Right renal pelvis (tissue), 4 donors: ENCODE measurements around the gene IFNGR2. TPM values are rescaled to one million over a fixed set of nuclear protein-coding genes. Genes with fewer than 3 reads are reported as not detected.
"Not testable (repeated sequence)": the region's sequence is repeated elsewhere in the genome, so short reads cannot be mapped to it uniquely, and the experiment has no call there.

ENCODE experiments used
- DNase-seq, 4 donors: peaks; one replicate each; pipeline ENCODE4 v3.0.0-alpha.2; 2013; ENCODE audit warnings: low read depth in 4 of 4, low spot score in 3 of 4, missing footprints in 1 of 4
- polyA plus RNA-seq, 4 donors: library from polyadenylated mRNA; unstranded; fragments of 120-200 nt; gene quantifications; one replicate each; pipeline ENCODE4 v1.2.1, GENCODE V29; 2013; ENCODE audit not compliant: insufficient read length in 4 of 4

IFNGR2 gene
- polyA plus RNA-seq, 4 donors: 85.2 to 92.0 (median 89.6) TPM

GRCh38 chr21:33401630-33401992 lies 1.6 kb upstream of the IFNGR2 start:
- no peak for DNase-seq

DNA sequence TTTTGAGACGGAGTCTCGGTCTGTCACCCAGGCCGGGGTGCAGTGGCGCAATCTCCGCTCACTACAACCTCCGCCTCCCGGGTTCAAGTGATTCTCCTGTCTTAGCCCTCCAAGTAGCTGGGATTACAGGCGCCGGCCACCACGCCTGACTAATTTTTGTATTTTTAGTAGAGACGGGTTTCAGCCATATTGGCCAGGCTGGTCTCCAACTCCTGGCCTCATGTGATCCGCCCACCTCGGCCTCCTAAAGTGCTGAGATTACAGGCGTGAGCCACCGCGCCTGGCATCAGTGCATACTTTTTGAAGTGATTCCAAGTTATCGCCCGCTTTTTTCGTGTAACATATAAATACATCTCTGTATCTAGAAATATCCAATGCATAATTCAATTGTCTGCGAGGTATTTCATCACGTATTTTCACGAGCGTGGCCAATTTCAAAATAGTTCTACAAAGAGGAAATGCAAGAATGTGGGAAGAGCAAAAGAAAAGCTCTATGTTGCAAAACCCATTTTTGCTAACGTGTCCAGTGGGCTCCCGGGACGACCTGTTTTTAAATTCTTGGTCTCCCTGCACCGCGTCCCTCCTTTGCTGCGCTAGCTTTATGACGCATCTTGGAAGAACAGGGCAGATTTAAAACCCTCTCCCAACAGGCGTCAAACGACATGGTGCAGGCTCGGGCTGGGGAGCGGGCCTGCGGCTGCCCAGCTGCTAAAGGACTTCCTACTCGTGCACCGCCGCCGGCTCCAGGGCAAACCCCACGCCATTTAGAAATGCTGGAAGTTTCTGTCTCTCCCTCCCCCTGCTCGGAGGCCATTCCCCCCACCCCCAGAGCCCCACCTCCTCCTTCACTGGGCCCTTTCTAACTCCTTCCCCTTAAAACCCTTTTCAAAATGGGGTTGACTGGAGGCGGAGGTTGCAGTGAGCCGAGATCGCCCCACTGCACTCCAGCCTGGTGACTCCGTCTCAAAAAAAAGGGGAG lies 923 bp upstream of the IFNGR2 start:
- no peak for DNase-seq

GRCh38 chr21:33403786-33404585 lies 773 bp downstream of the IFNGR2 start:
- no peak for DNase-seq

- DNase-seq: no peak
Measured at GRCh38 chr21:33406493-33406892, 3.3 kb downstream of the IFNGR2 start.

DNA sequence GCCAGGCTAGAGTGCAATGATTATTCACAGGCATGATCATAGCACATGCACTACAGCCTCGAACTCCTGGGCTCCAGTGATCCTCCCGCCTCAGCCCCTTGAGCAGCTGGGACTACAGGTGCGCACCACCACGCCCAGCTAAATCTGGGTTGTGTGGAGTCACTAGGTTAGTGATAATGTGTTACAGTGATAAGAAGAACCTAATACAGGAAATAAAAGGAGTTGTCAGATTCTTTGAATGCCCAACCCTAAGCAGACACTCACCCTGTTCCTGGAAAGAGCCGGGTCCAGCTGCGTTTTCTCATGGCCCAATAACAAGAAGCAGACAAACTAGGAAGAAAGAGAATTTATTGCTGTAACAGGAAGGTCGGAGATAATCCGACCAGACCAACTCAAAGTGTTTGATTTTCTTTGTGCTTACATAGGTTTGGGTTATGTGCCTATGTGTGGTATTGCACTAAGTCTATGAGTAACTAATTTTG lies 8.8 kb downstream of the IFNGR2 start:
- DNase-seq: no peak

DNA sequence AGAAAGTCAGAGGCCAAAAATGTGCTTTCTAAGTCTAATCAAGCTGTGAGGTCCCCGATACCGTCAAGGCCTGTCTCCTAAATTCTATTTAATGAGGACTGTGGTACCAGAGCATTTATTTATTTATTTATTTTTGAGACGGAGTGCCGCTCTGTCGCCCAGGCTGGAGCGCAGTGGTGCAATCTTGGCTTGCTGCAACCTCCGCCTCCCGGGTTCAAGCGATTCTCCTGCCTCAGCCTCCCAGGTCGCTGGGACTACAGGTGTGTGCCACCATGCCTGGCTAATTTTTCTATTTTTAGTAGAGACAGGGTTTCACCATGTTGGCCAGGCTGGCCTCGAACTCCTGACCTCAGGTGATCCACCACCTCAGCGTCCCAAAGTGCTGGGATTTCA lies 9.2 kb downstream of the IFNGR2 start:
- not testable (repeated sequence) for DNase-seq

DNA sequence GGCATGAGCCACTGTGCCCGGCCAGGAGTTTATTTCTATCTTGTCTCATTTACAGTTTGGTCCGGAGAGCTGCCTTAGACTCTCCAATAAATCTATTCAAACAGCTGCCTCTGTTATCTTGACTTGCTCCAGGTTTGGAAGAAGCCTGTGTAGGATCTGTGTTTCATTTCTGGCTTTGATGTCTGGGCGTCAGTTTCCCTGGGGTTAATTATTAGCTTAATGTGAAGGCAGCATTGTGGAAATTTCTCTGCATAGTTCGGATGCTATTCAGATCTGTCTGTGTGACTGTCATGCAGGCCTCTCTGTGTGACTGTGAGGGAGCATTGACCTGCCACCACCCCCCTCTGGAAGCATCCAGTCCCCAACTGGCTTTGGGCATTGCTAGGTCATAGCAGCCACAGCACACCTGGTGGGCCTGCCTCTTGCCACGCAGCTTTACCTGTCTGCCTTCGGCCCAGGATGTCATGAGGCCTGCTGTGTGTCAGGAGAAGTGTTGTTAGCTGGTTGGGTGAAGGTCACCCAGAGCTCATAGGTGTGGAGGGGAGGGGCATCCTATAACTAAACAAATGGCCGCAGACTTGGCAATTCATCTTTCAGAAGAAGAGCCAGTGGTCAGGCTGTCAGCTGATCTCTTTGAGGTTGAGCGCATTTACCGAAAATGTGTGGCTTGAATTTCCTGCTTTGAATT lies 9.8 kb downstream of the IFNGR2 start:
- DNase-seq: no peak

- DNase-seq: no peak
Measured at GRCh38 chr21:33414068-33414467, 10.9 kb downstream of the IFNGR2 start.

DNA sequence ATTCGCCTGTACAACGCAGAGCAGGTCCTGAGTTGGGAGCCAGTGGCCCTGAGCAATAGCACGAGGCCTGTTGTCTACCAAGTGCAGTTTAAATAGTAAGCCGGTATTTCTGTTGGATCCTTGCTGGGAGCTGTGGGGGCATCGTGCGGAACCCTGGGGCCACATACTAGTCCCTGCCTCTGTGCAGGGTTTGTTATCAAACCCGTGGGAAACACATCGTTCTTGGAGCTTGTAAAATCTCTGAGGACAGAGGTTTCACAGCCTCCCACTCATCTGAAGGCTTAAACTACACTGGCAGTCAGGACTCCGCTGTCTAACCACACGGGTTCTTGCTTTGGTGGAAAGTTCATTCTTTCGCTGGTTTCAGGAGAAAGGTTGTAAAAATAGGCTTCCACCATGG lies 11.7 kb downstream of the IFNGR2 start:
- no peak for DNase-seq

DNA sequence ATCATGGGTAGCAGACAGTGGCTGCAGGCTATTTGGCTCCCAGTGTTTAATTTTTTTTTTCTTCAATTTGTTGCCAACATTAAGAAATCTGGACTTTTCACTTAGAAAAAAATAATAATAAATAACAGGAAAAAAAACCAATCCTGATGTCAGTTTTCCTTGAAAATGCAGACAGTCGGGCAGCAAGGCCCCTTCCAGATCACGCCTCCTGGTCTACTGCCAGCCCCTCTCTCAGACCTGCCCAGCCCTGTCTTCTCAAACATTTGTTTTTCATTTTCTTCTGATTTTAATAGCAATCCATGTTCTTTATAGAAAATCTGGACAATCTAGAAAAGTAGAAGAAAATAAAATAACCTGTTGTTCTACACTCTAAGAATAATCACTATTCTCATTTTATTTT lies 15.5 kb downstream of the IFNGR2 start:
- no peak for DNase-seq

- DNase-seq: no peak
Measured at GRCh38 chr21:33419538-33420123, 16.4 kb downstream of the IFNGR2 start.

DNA sequence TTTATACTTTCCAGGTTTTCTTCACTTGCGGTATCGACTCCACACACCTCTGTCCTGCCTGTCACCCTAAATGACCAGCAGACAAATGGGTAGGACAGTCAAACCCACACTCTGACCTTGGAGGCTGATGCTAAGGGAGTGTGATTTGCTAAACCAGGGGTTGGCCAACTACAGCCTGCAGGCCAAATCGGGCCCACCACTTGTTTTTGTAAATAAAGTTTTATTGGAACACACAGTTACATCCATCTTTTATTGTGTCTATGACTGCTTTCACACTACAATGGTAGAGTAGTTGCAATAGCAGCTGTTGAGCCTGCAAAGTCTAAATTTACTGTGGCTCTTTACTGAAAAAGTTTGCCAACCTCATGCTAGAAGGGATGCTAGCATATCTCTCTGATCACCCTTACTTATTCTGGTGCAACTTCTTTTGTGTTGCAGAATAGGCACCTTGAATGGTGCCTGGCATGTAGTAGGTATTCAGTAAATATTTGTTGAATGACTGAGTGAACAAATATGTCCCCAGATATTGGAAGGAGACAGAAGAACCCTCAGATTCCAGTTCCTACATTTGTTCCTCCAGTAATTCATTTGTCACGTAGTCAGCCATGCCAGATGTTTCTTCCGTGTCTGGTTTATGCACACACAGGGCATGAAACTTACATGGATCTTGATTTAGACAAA lies 18.6 kb downstream of the IFNGR2 start:
- no peak for DNase-seq

DNA sequence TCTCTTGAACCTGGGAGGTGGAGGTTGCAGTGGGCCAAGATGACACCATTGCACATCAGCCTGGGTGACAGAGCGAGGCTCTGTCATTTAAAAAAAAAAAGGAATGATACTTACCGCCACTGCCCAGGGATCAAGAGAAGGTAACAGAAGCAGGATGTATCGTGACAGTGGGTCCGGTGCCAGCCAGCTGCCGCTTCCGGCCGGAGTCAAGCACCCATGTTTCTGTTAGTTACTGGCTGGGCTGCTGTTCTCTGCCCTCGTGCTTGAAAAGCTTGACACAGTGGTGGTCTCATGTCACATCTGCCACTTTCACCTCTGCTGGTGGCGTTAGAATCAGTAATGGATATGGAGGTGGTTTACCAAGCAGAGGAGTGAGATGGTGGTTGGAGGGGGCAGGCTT lies 21.0 kb downstream of the IFNGR2 start:
- DNase-seq: no peak

- DNase-seq: no peak
Measured at GRCh38 chr21:33425825-33426224, 22.6 kb downstream of the IFNGR2 start.

DNA sequence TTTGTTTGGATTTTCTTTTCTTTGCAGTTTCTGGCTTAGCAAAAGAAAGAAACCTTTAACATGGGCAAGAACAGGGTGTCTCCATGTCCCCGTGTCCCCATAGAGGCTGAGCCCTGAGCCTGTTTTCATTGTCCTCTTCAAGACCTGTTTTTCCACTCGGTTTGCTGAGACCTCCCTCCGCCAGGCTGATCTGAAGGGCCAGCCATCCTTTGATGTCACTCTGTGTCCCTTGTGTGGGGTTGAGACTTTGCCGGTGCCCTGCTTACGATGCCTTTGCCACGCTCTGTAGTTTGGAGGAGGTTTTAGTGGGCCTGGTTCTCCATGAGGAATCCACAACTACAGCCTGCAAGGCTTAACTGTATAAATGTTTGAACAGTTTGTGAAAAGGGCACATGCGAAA lies 23.8 kb downstream of the IFNGR2 start:
- DNase-seq: no peak

DNA sequence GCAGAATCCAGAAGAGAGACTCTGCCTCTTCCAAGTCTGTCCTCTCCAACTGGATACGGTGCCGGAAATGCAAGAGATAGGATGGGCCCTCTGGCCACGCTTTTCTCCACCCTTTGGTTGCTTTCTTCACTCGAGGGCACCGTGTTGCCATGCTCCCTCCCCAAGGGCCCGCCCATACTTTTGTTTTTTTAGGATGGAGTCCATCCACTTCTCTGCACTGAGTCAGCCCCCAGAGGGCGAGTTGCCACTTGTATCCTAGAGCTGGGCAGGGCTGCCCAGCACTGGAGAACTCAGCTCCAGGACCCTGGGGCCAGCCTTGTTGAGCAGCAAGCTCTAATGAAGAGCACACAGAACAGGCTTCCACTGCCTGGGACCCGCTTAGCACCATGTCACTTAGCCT lies 25.5 kb downstream of the IFNGR2 start:
- no peak for DNase-seq

DNA sequence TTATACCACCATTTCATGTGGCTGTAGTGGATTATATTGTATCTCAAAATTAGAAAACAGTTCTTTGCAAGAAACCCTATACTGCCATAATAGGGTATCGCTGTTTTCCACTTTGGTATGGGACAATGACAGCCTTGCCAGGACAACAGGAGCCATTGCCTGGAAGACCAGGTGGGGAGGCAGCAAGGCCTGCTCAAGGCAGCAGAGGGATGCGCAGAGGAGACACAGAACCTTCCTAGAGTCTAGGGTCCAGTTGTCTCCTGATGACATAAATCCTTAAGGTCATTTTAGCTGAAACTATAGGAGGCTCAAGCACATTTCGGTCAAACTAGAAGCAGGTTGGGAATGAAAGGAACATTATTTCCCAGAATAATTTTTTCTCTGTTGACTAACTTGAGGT lies 27.6 kb downstream of the IFNGR2 start:
- no peak for DNase-seq

DNA sequence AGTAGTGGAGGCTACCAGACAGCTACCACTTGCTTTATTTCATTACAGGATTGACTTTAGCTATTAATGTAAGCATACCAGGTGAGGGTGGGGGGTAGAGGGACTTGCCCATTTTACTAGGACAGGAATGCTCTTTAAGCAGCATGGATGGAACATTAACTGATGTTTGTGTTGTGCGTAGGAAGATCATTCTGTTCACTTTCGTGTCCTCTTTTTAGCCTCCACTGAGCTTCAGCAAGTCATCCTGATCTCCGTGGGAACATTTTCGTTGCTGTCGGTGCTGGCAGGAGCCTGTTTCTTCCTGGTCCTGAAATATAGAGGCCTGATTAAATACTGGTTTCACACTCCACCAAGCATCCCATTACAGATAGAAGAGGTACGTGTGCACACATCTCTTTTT lies 29.3 kb downstream of the IFNGR2 start:
- no peak for DNase-seq

GRCh38 chr21:33433001-33433400 lies 29.8 kb downstream of the IFNGR2 start:
- DNase-seq: no peak
